Breast epithelium (tissue), 3 donors: ENCODE results near the gene MYLK.

Source experiments
- CTCF ChIP-seq, 3 donors: fragments of 450-650 bp; IDR thresholded peaks; one replicate each; pipeline ENCODE4 v1.5.1; 2016 to 2017; ENCODE audit warnings: antibody characterized with exemption in 3 of 3, mild to moderate bottlenecking in 3 of 3, moderate library complexity in 3 of 3
- POLR2A ChIP-seq: fragments of 450-650 bp; IDR thresholded peaks from one replicate; pipeline ENCODE4 v1.6.1; 2016; ENCODE audit warnings: antibody characterized with exemption, mild to moderate bottlenecking, moderate library complexity

- TF ChIP-seq POLR2A (no peak), CTCF (IDR thresholded peaks at IDR 0.05) (no peak)
Measured at GRCh38 chr3:123801474-123801873, 82.7 kb downstream of the MYLK start.
